GM19351 (cell line): Measurements from ENCODE around the gene ZMYND15.
A peak's percentile ranks its signal among the peaks of the same experiment; 100 is the strongest.
"Not testable (repeated sequence)": the region's sequence is repeated elsewhere in the genome, so short reads cannot be mapped to it uniquely, and the experiment has no call there.

ENCODE experiments used
- ATAC-seq: cut with Tn5 transposase; IDR thresholded peaks from one replicate; pipeline ENCODE4 v1.9.1; 2021; ENCODE audit warnings: mild to moderate bottlenecking, moderate library complexity; ENCODE audit not compliant: unreplicated experiment

Gene ZMYND15, protein sequence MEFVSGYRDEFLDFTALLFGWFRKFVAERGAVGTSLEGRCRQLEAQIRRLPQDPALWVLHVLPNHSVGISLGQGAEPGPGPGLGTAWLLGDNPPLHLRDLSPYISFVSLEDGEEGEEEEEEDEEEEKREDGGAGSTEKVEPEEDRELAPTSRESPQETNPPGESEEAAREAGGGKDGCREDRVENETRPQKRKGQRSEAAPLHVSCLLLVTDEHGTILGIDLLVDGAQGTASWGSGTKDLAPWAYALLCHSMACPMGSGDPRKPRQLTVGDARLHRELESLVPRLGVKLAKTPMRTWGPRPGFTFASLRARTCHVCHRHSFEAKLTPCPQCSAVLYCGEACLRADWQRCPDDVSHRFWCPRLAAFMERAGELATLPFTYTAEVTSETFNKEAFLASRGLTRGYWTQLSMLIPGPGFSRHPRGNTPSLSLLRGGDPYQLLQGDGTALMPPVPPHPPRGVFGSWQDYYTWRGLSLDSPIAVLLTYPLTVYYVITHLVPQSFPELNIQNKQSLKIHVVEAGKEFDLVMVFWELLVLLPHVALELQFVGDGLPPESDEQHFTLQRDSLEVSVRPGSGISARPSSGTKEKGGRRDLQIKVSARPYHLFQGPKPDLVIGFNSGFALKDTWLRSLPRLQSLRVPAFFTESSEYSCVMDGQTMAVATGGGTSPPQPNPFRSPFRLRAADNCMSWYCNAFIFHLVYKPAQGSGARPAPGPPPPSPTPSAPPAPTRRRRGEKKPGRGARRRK

DNA sequence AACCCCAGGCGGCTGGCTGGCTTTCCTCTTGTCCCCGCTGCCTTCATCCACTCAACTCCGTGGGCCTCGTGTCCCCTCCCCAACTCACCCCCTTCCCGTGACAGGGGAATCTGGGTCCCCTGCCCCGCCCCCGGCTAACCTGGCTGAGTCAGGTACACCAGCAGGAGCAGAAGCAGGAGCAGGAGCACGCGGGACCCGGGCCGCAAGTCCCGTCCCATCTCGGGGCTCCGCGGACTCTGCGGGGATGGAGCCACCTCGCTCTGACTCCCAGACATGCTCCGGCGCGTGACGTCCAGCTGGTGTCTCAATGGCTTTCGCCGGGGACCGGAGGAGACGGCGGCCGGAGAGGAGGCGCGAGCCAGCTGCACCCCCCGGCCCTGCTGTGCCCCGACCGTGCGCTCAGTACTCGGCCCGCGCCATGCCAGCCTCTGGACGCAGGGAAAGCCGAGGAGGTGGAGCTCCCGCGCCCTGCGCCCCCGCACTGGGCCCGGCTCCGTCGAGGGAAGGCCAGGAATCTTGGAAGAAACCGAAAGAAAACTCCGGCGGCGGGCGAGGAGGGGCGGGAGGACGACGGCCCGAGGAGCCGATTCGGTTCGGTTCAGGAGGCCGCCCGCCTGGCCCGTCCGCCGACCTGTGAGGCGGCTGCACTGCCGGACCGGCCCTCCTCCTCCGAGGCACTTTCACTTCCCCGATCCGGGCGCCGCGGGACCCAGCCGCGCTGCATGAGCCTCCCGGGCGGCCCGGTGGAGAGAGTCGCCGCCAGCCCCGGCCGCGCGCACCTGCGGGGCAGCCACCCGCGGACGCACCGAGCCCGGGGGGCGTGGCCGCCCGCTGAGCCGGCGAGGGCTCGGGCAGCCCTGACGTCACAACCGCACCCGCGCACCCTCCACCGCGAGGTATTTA lies at the start of gene ZMYND15, which contains the start of gene CXCL16:
Gene ZMYND15 (plus strand): TSS at position 712 of the 903 bp plus-strand sequence. CDS start 716 bp downstream, outside the sequence.
Gene CXCL16 (minus strand): TSS at position 807 of the 903 bp plus-strand sequence. CDS start 589 bp downstream, at position 218.
- no peak for ATAC-seq

DNA sequence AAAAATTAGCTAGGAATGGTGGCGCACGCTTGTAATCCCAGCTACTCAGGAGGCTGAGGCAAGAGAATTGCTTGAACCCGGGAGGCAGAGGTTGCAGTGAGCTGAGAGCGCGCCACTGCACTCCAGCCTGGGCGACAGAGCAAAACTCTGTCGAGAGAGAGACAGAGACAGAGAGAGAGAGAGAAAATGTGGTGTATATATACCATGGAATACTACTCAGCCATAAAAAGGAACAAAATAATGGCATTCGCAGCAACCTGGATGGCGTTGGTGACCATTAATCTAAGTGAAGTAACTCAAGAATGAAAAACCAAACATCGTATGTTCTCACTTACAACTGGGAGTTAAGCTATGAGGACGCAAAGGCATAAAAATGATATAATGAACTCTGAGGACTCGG lies 49.8 kb upstream of the ZMYND15 start:
- ATAC-seq: not testable (repeated sequence)

DNA sequence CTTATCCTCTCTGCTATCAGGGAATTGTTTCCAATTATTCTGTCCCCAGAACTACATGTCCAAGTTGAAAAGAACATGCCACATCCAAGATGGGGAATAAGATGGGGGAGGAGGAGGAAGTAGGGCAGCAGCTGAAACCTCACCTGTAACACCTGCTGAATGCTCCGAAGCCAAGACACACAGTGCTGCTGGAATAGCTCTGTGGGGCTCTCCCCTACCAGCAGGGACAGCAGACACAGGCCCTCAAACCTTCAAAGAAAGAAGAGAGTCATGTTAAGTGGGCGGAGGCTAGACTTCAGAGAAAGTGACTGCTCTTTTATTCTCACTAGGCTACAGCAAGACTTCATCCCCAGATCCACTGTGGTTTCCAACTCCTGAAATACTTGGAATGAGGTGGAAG lies 48.9 kb upstream of the ZMYND15 start:
- ATAC-seq: no peak

DNA sequence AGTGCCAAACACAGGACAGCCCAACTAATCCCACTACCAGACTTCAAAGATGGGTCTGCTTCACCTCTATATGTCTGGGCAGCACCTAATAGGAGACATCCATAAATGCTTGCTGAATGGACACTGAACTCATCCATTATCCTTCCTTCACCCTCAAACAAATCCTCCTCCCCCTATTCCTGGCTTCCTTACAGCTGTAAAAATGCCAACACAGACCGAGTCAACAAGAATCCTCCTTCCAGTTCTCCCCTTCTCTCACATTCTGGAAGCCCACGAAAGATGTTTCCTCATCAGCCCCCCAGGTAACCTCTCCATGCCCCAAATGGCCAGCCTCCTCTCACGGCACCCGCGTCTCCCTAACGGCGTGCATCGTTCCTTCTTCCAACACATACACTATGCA lies 47.9 kb upstream of the ZMYND15 start:
- ATAC-seq: no peak

DNA sequence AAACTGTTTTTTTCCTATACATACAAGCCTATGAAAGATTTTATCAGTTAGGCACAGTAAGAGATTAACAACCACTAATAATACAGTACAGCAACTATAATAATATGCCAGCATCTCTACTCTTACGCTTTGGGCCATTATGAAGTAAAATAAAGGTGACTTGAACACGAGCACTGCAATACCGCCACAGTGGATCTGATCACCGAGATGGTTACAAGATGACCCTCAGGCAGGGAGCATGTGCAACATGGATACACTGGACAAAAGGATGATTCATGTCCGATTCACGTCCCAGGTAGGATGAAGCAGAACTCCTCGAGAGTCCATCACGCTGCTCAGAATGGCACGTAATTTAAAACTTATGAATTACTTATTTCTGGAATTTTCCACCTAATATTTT lies 46.2 kb upstream of the ZMYND15 start:
- ATAC-seq: no peak

DNA sequence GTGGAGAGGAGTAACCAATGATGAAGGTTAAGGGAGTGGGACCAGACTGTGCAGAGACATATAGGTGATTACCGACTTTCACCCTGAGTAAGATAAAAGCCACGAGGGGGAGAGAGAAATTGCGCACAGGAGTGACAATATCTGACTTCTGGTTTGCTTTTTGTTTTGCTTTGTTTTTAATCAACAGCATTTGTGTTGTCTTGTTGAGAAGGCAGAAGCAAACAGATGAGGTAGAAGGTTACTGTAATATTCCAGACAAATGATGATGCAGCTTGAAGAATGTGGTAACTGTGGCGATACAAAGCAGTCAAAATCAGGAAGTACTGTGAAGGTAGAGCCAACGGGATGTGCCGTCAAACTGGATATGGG lies 43.2 kb upstream of the ZMYND15 start:
- no peak for ATAC-seq

DNA sequence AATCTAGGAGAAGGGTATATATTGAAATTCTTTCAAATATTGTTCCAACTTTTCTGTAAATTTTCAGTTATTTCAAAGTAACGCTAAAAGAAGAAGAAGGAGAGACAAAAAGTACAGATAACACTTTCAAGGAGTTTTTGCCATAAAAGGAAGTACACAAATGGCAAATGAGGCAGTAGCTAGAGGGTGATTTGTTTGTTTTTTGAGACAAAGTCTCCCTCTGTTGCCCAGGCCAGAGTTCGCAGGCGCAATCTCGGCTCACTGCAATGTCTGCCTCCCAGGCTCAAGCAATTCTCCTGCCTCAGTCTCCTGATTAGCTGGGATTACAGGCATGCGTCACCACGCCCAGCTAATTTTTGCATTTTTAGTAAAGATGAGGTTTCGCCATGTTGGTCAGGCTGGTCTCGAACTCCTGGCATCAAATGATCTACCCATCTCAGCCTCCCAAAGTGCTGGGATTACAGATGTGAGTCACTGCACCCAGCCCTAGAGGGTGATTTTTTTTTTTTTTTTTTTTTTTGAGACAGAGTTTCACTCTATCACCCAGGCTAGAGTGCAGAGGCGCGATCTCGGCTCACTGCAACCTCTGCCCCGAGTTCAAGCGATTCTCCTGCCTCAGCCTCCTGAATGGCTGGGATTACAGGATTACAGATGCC lies 40.1 kb upstream of the ZMYND15 start:
- ATAC-seq: not testable (repeated sequence)

DNA sequence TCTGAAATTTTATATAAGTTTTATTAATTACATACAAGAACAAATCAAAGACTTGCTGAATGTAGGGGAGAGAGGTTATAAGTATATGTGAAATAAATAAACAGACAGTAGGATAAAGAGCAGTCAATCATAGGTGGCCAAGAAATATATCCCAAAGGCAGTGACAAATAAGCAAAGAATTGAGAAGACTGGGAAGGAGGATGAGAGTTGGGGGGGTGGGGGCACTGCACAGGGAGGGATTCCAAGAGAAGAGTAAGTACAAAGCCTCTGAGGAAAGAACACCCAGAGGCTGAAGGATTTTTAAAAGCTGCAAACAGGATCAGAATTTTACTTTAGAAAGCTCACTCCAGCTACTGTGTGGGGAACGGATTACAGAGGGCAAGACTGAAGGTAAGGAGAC lies 38.5 kb upstream of the ZMYND15 start:
- ATAC-seq: no peak

DNA sequence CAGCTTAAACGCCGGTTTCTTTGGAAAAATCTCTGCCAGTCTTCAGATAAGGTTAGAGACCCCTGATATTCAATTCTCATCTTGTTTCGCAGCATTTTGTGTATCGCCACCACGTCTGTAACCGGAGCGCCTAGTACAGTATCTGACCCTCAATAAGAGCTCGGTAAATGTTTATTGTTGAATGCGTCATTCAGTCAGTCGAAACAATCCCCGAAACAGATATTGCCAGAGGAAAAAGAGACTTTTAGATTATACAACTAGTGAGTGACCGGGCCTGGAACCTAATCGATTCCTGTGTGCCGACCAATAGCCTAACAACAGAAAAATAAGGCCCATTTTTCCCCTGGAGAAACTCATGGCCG lies 36.3 kb upstream of the ZMYND15 start:
- no peak for ATAC-seq

DNA sequence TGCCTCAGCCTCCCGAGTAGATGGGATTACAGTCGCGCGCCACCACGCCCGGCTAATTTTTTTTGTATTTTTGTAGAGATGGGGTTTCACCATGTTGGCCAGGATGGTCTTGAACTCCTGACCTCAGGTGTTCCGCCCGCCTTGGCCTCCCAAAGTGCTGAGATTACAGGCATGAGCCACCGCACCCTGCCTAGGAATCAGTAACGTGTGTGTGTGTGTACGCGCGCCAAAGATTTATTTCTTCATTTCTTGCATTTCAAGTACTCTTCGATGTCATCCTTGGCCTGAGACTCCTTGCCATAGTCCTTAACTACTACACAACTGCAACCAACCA lies 35.1 kb upstream of the ZMYND15 start:
- not testable (repeated sequence) for ATAC-seq

DNA sequence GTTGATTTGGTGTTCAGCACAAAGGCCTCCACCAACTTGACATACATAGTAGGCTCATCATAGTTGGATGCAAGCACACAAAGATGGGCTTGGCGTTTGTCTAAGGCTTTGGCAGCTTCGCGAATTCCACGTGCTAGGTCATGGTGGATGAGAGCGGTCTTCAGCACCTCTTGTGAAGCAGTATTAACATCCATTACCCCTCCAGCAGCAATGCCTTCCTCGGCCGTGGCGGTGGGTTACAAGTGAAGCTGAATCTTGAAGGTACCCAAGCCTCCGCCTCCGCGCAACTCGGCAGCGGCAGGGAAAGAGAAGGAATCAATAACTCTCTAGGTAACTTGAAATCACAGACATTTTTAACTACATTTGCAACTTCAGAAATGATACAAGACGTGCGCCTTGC lies 34.6 kb upstream of the ZMYND15 start:
- ATAC-seq: no peak

DNA sequence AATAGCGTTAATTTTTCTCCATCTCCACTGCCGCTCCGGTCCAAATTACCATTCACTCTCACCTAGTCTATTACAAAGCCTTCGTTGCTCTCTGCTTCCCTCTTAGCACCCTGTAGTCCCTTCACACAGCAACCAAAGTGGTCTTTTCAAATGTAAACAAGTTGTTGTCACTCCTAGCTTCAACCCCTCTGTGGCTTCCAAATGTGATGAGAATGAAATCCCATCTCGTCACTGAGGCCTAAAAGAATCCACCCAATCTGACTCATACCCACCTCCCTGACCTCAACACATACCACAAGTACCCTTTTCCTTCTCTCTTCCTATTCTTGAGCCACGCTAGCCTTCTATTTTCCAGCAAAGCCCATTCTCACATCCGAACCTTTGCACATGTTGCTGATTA lies 33.5 kb upstream of the ZMYND15 start:
- no peak for ATAC-seq

DNA sequence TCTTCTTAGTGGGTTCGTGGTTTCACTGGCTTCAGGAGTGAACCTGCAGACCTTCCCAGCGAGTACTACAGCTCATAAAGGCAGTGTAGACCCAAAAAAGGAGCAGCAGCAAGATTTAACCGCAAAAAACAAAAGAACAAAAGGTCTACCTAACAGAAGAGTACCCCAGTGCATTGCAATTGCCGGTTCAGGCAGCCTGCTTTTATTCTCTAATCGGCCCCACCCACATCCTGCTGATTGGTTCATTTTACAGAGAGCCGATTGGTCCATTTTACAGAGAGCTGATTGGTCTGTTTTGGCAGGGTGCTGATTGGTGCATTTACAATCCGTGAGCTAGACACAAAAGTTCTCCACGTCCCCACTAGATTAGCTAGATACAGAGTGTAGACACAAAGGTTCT lies 31.2 kb upstream of the ZMYND15 start:
- no peak for ATAC-seq

DNA sequence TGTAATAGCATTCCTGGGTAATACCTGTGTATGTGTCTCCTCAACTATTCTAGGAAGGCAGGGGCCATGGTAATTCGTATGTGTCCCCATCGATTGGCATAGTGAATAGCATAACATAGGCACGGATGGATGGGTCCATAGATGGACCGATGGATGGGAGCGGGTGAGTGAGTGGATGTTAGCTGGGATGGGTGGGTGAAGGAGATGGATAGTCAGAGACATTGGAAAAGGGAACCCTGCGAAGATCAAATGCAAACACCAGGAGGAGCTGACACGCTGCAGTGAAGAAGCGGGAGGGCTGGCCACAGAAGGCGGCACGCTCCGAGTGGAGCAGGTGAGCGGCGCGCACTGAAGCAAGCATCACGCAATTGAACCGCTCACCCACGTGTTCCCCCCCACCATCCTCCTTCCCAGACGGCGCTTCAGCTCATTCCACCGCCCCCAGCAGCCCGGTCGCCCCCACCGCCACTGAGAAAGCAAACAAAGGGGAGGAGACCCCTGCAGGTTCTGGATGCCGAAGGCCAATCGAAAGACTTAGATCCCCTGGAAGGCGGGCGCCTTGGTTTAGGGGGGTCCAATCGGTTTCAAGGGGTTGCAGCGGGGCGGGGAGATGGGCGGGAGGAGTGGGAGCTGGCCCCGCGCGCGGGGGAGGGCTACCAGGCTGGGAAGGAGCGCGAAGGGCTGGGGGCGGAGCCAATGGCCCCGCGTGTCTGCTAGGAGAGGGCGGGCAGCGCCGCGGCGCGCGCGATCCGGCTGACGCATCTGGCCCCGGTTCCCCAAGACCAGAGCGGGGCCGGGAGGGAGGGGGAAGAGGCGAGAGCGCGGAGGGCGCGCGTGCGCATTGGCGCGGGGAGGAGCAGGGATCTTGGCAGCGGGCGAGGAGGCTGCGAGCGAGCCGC lies 29.6 kb upstream of the ZMYND15 start, which contains the start of gene ARRB2:
Gene ARRB2 (plus strand): TSS at position 839 of the 899 bp plus-strand sequence. CDS start 90 bp downstream, outside the sequence.
- peak; percentile 78 for ATAC-seq

DNA sequence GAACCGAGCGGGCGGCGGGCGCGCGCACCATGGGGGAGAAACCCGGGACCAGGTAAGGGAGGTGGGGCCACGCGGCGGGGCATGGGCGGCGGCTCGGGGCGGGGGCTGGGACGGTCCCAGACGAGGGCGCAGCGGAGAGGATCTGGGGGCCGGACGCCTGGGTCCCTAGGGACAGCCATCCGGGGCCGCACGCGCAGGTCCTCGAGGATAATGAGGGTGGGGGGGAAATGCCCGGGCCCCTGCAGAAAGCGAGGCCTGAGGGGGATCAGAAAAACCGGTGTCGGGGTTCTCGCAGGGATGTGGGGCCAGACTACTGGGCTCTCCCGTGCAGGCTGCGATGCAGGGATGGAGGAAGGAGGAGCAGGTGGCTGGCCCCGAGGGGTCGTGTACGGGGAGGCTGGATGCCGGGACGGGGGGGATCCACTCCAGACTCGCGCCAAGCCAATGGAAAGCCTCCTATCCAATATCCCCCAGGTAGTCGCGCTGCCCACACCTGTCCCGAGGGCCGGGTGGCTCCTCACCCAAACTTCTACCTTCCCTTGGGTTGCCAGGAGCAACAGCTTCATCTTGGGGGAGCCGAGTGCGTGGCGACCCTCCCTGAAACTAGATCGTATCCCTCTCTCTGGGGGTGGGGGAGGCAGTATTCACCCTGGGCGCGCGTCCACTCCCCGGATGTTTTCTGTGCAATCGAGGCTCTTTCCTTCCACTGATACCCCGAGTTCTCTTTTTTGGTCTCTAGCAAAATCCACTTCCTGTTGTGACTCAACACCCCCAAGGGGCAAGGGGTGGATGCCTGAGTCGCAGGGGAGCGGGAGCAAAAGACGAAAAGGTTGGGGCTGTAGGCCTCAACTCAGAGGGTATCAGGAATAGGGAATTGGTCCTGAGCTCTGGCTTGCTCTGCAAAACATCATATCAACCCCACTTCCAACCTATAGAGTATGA lies 28.7 kb upstream of the ZMYND15 start:
- peak; percentile 2 for ATAC-seq

DNA sequence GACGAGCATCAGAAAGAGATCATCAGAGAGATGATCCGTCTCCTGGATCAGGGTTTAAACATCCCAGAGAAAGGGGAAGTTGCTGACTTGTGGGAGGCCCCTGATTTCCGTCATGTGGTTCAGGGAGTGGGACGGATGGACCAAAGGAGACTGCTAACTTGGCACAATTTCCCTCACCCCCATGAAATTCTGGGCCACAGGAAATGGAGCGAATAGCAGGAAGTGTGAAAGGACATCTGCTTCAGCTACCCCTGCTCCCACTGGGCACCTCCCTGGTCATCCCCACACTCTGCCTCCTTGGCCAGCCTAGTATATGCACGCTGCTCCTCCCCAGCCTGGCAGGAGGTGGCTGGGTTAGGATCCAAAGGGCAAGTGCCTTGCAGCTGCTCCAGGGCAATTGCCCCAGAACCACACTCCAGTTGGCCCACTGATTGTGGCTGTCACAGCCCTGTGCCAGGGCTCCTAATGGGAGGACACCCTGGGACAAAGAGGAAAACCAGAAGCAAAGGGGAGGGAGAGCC lies 27.9 kb upstream of the ZMYND15 start:
- ATAC-seq: no peak

DNA sequence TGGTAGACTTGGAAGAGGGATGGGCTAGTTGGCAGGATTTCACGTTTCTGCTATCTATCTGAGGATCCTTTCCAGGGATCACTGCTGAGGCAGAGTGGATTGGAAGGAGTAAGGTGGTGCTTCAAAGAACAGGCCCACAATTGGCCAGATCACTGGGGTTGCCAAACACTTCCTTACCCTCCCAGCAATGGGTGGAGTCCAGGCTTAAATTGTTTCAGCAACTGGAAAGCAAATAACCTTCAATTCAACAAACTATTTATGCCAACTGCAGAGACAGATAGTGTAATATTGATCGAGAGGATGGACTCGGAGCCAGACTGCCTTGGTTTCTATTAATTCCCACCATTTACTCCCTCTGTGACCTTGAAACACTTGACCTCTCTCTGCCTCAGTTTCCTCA lies 27.1 kb upstream of the ZMYND15 start:
- no peak for ATAC-seq

DNA sequence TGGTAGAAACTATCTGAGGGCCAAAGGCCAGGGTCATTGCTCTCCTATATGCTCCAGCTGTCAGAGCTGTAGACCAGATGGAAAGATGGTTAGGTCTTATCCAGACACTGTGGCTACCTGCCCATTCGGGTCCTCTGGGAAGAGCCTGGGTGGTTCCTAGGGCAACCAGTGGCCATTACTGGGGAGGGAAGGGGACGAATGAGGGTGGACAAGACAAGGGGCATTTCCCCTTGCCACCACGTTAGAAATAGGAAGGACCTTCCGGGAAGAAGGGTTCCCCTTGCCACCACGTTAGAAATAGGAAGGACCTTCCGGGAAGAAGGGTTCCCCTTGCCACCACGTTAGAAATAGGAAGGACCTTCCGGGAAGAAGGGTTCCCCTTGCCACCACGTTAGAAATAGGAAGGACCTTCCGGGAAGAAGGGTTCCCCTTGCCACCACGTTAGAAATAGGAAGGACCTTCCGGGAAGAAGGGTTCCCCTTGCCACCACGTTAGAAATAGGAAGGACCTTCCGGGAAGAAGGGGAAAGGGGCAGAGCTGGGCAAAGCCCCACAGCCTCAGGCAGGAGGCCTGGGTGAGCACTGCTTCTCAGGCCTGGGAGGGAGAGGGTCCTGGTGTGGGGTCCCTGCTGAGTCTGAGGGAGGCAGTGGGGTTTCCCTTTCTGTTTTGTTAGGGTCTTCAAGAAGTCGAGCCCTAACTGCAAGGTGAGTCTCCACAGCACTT lies 25.1 kb upstream of the ZMYND15 start:
- ATAC-seq: not testable (repeated sequence)
